Aorta (tissue), 5 donors: ENCODE data around the gene TLE6. TPM values are rescaled to one million over a fixed set of nuclear protein-coding genes. Genes with fewer than 3 reads are reported as not detected.
"Not testable (repeated sequence)": the region's sequence is repeated elsewhere in the genome, so short reads cannot be mapped to it uniquely, and the experiment has no call there.

Experiments used
- ATAC-seq: fragments of 200-7000 bp; cut with Tn5 transposase; one replicate; pipeline ENCODE4 v1.9.1; 2022; ENCODE audit warnings: moderate library complexity; ENCODE audit not compliant: low FRiP score
- DNase-seq, 2 donors: peaks; one replicate each; pipeline ENCODE4 v3.0.0-alpha.2; 2020
- H3K27ac ChIP-seq, 2 donors: one replicate each; pipeline ENCODE4 v1.5.1; 2013; ENCODE audit warnings: low read length in 2 of 2, mild to moderate bottlenecking in 2 of 2, moderate library complexity in 2 of 2, control low read depth in 1 of 2, inconsistent platforms in 1 of 2, low read depth in 1 of 2
- H3K27me3 ChIP-seq, 2 donors: one replicate each; pipeline ENCODE4 v1.6.1; 2013; ENCODE audit warnings: control low read depth in 1 of 2, low read length in 1 of 2, mild to moderate bottlenecking in 1 of 2, moderate library complexity in 1 of 2; ENCODE audit not compliant: insufficient read depth in 2 of 2, control insufficient read depth in 1 of 2
- H3K36me3 ChIP-seq, 2 donors: one replicate each; pipeline ENCODE4 v1.6.1; 2013; ENCODE audit warnings: control low read depth in 1 of 2, low read length in 1 of 2, mild to moderate bottlenecking in 1 of 2; ENCODE audit not compliant: insufficient read depth in 2 of 2, control insufficient read depth in 1 of 2
- H3K4me1 ChIP-seq, 2 donors: one replicate each; pipeline ENCODE4 v1.6.1; 2013; ENCODE audit warnings: low read length in 2 of 2, control low read depth in 1 of 2, mild to moderate bottlenecking in 1 of 2, moderate library complexity in 1 of 2; ENCODE audit not compliant: insufficient read depth in 2 of 2, control insufficient read depth in 1 of 2
- H3K4me3 ChIP-seq, 2 donors: one replicate each; pipeline ENCODE4 v1.5.1; 2013; ENCODE audit warnings: low read length in 2 of 2, control low read depth in 1 of 2, mild to moderate bottlenecking in 1 of 2
- H3K9me3 ChIP-seq: one replicate; pipeline ENCODE4 v1.6.1; 2013; ENCODE audit warnings: mild to moderate bottlenecking, low read length; ENCODE audit not compliant: control insufficient read depth
- WGBS, 2 donors: extraction: QIAGEN DNeasy Blood & Tissue Kit; methylation state at CpG; one replicate each; pipeline ENCODE4 v1.1.7; 2013; 5-methylcytosine and 5-hydroxymethylcytosine counted together
- intact Hi-C, 2 donors: fragments of 100-400 bp; cut with DNase I; formaldehyde crosslinking; loops; one replicate each; pipeline versions ENCODE4 v1.14.2 to v1.15.0; 2022
- polyA plus RNA-seq, 2 donors: library from polyadenylated mRNA; stranded (reverse); fragments of 200-250 nt; gene quantifications; one replicate each; pipeline ENCODE4 v1.2.3, GENCODE V29; 2013
- total RNA-seq, 2 donors: library from RNA; stranded (reverse); fragmentation: NEBNext Ultra II Directional; extraction: Animal tissue kit (Norgen Biotek cat#: 25700); gene quantifications; one replicate each; pipeline ENCODE4 v1.2.1, GENCODE V29; 2021
- donor health status: healthy with polysubstance abuse.
- donor health status: Bipolar disorder and iron deficiency.
- donor health status: DM: no; HTN: no; CAD: no.
- donor health status: DM: no; HTN: no; CAD: no.
- donor health status: DM: yes; HTN: yes; CAD: no.

The TLE6 gene
- total and polyA plus RNA-seq, 4 donors: 0.65 to 12.0 (median 3.8) TPM

DNA sequence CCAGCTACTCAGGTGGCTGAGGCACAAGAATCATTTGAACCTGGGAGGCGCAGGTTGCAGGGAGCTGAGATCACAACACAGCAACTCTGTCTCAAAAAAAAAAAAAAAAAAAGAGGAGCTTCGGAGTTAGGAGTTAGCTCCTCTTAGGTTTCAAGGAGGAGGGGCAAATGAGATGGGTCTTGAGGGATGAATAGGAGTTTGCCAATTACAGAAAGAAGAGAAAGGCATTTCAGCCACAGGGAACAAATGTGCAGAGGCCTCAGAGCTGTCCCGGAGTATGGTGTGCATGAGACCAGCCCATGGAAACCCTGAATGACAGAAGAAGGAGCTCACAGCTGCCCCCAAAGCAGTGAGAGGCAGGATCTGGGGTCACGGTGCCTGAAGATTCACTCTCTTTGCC, 27.2 kb downstream of the TLE6 start:
- no peaks in the 10 kb centered on the region for H3K36me3 ChIP-seq
- intact Hi-C loops: no loop called here

GRCh38 chr19:3005345-3005744, 28.0 kb downstream of the TLE6 start:
- H3K9me3 ChIP-seq: no peaks in the 10 kb centered on the region
- H3K4me1 ChIP-seq: no peaks in the 10 kb centered on the region
- H3K27me3 ChIP-seq: no peaks in the 10 kb centered on the region
- no peaks in the 10 kb centered on the region for H3K36me3 ChIP-seq
- intact Hi-C loops: no loop called here
- ATAC-seq (no peak), DNase-seq (no peak)
- WGBS, 2 donors: 86 to 89% methylated on average over 18 of the region's 18 CpGs
- no peak overlapping the region for H3K4me3 ChIP-seq
- no peak overlapping the region for H3K27ac ChIP-seq

More for the DNA sequence above, 27.2 kb downstream of the TLE6 start:
- ATAC-seq (no peak), DNase-seq (no peak)
- WGBS, 2 donors: 89 to 91% methylated on average over 4 of the region's 4 CpGs
- Histone ChIP-seq H3K4me1 (no peaks in the 10 kb centered on the region), H3K4me3 (no peak overlapping the region), H3K27ac (no peak overlapping the region), H3K9me3 (no peaks in the 10 kb centered on the region), H3K27me3 (no peaks in the 10 kb centered on the region)

DNA sequence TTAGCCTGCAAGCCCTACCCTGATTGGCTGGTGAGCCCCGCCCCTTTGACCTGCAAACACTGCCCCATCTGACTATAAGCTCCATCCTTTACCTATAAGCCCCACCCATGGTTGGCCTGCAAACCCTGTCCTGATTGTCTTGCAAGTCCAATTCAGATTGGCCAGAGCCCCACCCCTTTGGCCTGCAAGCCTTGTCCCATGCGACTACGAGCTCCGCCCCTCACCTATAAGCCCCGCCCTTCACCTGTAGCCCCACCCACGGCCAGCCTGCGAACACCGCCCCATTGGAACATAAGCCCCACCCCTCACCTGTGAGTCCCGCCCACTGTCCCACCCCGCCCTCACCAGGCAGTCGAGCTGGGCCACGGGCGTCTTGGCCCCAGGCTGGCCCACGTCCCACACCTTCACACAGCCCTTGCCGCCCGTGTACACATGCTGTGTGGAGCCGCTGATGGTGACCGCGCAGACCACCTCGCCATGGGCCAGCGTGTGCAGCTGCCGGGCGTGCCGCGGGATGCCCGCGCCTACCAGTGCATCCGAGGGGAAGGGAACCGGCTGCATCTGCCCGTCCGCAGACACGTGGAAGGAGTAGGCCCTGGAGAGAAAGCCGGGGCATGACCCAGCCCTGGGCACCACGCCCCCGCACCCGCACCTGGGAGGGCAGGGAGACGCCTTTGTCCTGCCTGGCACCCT, 28.9 kb downstream of the TLE6 start:
- no peak for ATAC-seq
- H3K4me1 ChIP-seq: no peaks in the 10 kb centered on the region
- no peak overlapping the region for H3K4me3 ChIP-seq
- no peaks in the 10 kb centered on the region for H3K9me3 ChIP-seq
- H3K36me3 ChIP-seq: no peaks in the 10 kb centered on the region
- no peak for DNase-seq
- no peaks in the 10 kb centered on the region for H3K27me3 ChIP-seq
- intact Hi-C loops: no loop called here
- H3K27ac ChIP-seq: no peak overlapping the region
- WGBS, 2 donors: 65 to 73% methylated on average over 37 of the region's 37 CpGs

DNA sequence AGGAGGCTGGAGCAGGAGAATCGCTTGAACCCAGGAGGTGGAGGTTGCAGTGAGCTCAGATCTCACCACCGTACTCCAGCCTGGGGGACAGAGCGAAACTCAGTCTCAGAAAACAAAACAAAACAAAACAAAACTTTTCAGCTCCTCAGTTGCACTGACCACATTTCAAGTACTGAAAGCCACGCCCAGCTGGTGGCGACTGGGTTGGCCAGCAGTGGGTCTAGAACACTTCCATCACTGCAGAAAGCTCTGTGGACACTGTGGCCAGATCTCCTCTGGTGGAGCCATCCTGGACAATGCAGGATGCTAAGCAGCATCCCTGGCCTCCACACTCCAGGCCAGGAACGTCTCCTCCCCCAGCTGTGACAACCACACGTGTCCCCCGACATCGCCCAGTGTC, 30.6 kb downstream of the TLE6 start:
- Histone ChIP-seq H3K4me1 (no peaks in the 10 kb centered on the region), H3K27me3 (no peaks in the 10 kb centered on the region), H3K36me3 (no peaks in the 10 kb centered on the region), H3K4me3 (no peak overlapping the region), H3K9me3 (no peaks in the 10 kb centered on the region), H3K27ac (no peak overlapping the region)
- ATAC-seq: no peak
- intact Hi-C loops: no loop called here
- 85 to 90% methylated on average over 9 of the region's 9 CpGs for WGBS, 2 donors
- DNase-seq: no peak

DNA sequence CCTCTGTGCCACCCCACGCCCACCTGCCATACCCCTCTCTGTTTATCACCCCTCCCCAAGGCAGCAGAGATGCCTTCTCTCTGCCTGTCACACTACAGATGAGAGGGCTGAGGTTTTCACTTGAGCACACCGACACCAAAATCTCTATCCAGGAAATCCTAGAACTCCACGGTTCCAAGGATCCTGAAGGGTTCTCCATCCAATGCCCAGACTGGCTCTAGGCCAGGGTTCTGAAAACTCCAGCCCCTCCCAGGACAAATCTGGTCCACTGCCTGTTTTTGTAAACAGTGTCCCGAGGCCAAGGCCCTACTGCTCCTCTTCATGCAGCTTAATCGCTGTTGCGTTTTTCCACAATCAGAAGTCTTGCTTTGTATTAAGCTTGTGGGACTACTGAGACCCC, 31.6 kb downstream of the TLE6 start:
- H3K27me3 ChIP-seq: no peaks in the 10 kb centered on the region
- 81 to 82% methylated on average over 6 of the region's 6 CpGs for WGBS, 2 donors
- H3K9me3 ChIP-seq: no peaks in the 10 kb centered on the region
- DNase-seq (no peak), ATAC-seq (no peak)
- no peak overlapping the region for H3K27ac ChIP-seq
- intact Hi-C loops: no loop called here
- H3K36me3 ChIP-seq: no peaks in the 10 kb centered on the region
- H3K4me3 ChIP-seq: no peak overlapping the region
- H3K4me1 ChIP-seq: no peaks in the 10 kb centered on the region

DNA sequence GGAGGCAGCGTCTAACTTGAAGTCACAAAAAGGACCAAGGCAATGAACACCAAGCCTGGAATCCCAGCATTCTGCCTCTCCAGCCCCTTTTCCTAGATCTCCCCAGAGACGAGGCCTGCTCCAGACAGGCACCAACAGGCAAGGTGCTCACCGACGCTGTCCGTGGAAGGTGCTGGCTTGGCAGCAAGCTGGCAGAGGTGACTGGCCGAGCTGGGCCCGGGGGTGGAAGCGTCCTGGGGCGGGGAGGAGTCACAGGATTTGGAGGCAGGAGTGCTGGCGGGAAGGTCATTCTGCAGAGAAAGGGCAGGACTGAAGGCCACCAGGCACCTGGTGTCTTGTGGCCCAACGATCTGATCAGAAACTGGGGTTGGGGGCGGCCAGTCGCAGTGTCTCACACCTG, 33.5 kb downstream of the TLE6 start:
- 94% methylated on average over 13 of the region's 13 CpGs for WGBS, 2 donors
- H3K4me1 ChIP-seq: no peaks in the 10 kb centered on the region
- no peak overlapping the region for H3K27ac ChIP-seq
- intact Hi-C loops: no loop called here
- H3K4me3 ChIP-seq: no peak overlapping the region
- H3K27me3 ChIP-seq: no peaks in the 10 kb centered on the region
- H3K36me3 ChIP-seq: no peaks in the 10 kb centered on the region
- no peak for ATAC-seq
- DNase-seq: no peak
- H3K9me3 ChIP-seq: no peaks in the 10 kb centered on the region

DNA sequence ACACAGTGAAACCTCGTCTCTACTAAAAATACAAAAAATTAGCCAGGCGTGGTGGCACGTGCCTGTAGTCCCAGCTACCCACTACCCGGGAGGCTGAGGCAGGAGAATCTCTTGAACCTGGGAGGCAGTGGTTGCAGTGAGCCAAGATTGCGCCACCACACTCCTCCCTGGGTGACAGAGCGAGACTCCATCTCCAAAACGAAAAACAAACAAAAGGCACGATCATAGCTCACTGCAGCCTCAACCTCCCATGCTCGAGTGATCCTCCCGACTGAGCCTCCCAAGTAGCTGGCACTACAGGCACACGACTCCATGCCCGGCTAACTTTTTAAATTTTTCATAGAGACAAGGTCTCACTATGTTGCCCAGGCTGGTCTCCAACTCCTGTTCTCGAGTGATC, 34.7 kb downstream of the TLE6 start:
- DNase-seq, H3K27me3 ChIP-seq, H3K4me3 ChIP-seq, H3K27ac ChIP-seq, ATAC-seq, H3K36me3 ChIP-seq, intact Hi-C loops, H3K4me1 ChIP-seq, H3K9me3 ChIP-seq: not testable (repeated sequence)
- WGBS, 2 donors: 88 to 92% methylated on average over 13 of the region's 13 CpGs

DNA sequence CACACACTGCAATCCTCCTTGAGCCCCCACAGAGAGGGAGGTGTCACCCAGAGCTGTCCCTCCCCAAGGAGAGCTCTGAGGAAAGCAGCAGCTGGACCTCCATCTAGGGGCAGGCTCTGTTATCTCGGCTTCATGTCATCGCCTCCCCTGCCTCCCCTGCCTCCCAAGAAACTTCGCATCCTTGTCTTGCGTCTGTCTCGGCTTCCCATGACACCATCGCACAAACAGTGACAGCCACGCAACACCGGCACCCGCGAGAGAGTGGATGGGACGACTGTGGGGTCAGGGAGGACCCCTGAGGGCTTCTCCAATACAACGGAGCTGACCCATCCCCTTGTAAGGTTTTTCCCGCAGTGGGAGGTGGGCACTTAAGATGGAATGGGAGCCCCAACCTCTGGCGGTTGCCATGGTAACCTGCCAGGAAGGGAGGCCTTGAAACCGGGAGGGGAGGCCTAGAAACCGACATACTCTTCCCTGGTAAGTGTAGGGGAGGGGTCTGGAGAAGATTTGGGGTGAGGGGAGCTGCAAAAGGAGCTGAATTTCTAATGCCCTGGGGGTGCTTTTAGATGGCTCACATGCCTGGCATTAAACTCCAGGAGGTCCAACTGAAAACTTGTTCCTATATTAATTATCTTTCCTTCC, 35.4 kb downstream of the TLE6 start:
- no peak for DNase-seq
- Histone ChIP-seq H3K36me3 (no peaks in the 10 kb centered on the region), H3K27ac (no peak overlapping the region), H3K27me3 (no peaks in the 10 kb centered on the region), H3K4me1 (no peaks in the 10 kb centered on the region), H3K4me3 (no peak overlapping the region), H3K9me3 (no peaks in the 10 kb centered on the region)
- ATAC-seq: no peak
- intact Hi-C loops: no loop called here
- WGBS, 2 donors: 79 to 82% methylated on average over 16 of the region's 16 CpGs

- no peak for DNase-seq
- Histone ChIP-seq H3K27me3 (no peaks in the 10 kb centered on the region), H3K4me1 (no peaks in the 10 kb centered on the region), H3K4me3 (no peak overlapping the region), H3K27ac (no peak overlapping the region), H3K36me3 (no peaks in the 10 kb centered on the region), H3K9me3 (no peaks in the 10 kb centered on the region)
- intact Hi-C loops: no loop called here
- no peak for ATAC-seq
- 84 to 88% methylated on average over 6 to 7 of the region's 7 CpGs for WGBS, 2 donors
Observed at GRCh38 chr19:3013263-3013725, 35.9 kb downstream of the TLE6 start.
